Testis (tissue), 2 donors: ENCODE results near the gene AARS2.
"Not testable (repeated sequence)": the region's sequence is repeated elsewhere in the genome, so short reads cannot be mapped to it uniquely, and the experiment has no call there.

Experiments
- CTCF ChIP-seq, 3 experiments: fragments of 450-650 bp in 2 of 3; fragments of 200-600 bp in 1 of 3; sonication (generic) in 1 of 3; IDR thresholded peaks; one replicate each; pipeline ENCODE4 v1.5.1; 2016 to 2019; ENCODE audit warnings: antibody characterized with exemption in 3 of 3, mild to moderate bottlenecking in 2 of 3, moderate library complexity in 1 of 3
- POLR2A ChIP-seq: fragments of 450-650 bp; IDR thresholded peaks from one replicate; pipeline ENCODE4 v1.6.1; 2017; ENCODE audit warnings: antibody characterized with exemption, mild to moderate bottlenecking, moderate library complexity

GRCh38 chr6:44350650-44350994 lies 37.5 kb upstream of the AARS2 start:
- not testable (repeated sequence) for TF ChIP-seq CTCF (IDR thresholded peaks at IDR 0.05); POLR2A
